Endometrium (tissue), 2 donors: ENCODE data around the gene CDH13.

Source experiments
- FAIRE-seq: peaks from 2 replicates; lab custom pipeline; 2012; peaks lifted over from hg19 to GRCh38; lab: Jason Lieb, UNC
- donor health status: control.
- donor health status: control.

CDH13 gene

DNA sequence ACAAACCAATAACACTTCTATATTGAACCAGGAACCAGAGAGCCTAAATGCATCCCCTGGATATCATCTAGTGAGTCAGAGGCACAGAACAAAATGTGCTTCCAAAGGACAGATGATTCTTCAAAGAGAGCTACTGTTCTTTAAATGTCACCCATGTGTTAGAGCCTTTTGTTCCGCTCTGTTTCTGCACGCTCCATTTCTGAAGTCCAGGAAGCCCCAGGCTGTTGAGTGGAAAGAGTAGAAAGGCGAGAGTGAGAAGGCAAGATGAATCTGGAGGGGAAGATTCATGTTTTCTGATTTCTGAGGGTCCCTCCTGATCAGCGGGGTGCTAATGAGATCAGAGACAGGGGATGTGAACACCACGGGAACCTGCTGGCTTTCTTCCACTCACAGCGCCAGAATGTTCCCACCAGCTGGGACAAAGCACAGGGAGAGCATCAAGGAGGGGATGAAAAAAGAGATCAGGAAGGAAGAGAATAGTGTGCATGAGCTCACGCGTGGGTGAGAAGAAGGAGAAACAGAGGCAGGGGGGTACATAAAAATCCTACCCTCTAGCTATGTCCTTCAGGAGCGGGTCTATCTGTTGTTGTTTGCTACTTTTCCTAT lies 621.1 kb downstream of the CDH13 start:
- no peak for FAIRE-seq

DNA sequence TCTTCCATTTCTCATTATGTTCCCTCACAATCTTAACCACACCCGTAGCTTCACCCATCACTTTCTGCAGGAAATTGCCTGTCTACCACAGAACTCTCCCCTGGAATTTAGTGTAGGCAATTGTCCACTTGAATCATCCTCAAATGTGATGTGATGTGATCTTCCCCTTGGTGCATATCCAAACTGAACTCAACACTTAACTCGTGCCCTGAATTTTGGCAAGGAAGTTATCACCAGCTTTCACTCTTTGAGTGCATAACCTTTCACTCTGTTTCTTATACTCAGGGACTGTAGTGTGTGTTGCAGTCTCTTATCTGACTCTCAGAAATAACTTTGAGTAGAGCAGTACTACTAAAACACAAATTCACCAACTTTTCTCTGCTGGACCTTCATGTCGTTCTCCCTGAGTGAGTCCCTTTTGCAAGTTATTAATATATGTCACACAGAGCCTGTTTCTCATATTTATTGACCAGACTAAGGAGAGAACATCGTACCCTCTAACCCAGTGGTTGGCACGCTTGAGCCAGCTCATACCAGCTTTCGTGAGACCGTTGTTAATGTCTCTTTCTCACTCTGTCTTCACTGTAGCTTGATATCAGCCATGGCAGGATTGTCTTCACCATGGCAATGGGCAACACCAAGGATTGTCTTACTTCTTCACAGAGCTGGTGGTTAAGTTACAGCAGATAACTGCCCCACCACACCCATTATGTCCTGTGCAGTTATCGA lies 622.1 kb downstream of the CDH13 start:
- no peak for FAIRE-seq

DNA sequence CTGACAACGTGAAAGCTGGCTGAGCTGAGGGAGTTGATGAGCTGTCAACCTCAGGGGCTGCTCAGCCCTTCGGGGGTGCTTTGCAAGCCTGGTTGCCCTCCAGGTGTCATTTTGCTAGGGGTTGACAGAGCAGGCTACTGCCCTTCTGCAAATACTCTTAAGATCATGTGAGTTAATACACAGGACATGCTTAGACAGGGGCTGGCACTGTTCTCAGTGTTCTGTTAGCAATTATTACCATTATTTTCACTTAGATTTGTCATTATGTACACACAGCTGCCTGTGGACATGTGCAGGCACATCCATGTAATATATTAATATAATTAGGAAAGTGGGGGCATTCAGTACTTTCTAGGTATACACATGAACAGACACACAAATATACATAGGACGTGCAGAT lies 626.8 kb downstream of the CDH13 start:
- FAIRE-seq = no peak

DNA sequence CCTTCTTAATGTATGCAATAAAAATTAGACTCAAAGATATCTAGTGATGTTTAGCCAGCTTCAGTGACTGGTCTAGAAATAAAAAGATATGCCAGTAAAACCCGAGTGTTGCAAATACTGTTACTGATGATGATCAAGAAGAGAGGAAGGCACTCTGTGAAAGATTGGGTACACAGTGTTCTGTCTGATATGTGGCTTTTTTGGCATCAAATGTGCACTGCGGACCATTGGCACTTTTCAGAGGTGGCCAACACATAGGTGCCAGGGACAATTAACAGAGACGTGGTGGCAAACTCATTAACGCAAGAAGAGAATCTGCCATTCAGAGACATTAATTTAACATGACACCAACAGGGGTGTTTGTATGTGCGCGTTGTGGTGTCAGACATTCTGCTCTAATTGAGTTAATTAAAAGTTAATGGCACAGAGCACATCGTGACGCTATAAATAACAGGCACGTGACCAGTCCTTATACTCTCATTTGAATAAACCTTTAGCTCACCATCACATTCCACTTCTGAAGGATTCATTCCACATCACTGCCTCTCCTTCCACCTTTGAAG lies 631.7 kb downstream of the CDH13 start:
- no peak for FAIRE-seq

DNA sequence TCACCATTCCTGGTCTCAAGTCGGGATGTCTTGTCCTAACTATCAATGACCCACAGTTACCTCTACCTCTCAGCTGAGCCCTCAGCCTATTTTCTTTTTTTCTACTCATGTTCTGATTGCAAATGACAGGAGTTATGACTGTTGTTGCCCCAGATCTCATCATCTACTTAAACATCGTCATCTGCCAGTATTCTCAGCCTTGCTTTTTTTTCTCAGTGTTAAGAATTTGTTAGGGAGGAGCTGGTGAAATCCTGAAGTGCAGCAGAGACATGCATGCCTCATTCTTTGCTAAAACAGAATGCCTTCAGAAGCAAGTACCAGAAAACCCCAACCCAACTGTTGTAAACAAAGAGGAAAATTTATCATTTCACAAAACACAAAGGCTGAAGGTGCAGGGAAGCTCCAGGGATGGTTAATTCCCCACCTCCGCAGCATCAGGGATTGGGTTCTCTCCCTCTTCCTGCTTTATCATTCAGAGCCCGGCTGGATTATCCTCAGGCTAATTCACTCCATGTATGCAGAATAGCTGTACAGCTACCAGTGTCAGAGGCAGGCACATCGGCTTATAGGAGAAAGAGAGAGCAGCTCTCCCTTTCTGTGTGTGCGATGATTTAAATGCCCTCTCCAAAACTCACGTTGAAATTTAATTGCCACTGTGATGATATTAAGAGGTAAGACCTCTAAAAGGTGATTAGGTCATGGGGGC lies 640.2 kb downstream of the CDH13 start:
- no peak for FAIRE-seq

DNA sequence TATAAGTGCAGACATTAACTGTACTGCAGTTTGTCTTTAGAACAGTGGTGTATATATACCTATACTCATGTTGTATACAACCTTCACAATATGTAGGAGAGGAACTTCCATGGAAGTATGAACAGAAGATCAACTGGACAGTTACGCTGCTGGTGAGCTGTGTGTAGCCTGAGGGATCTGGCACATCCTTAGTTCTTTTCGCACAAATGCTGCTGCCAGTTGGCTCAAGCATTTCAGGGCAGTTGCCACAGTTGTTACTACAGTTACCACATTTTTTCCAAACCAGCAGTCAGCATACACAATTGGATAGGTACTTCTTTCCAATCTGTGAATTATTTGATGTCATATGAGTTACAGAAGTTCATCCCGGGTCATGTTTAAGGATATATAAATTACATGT lies 641.4 kb downstream of the CDH13 start:
- FAIRE-seq = no peak

DNA sequence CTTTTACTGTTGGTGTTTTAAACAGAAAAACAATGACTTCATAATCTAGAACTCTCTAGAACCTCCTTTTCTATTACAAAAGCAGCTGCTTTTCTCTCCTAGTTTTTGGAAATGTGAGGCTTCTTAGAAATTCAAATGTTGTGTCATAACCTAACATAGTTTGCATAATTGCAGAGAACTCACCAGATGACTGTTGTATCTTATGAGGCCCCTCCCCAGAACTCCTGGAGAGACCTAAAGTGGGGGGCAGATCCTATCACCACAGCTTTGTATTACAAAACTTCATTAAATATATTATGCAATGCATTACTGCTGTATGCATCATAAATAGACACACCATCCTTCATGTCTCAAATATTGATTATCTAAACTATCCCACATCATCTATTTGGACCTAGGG lies 642.3 kb downstream of the CDH13 start:
- no peak for FAIRE-seq

- FAIRE-seq = no peak
Observed at GRCh38 chr16:83269541-83269940, 642.8 kb downstream of the CDH13 start.

DNA sequence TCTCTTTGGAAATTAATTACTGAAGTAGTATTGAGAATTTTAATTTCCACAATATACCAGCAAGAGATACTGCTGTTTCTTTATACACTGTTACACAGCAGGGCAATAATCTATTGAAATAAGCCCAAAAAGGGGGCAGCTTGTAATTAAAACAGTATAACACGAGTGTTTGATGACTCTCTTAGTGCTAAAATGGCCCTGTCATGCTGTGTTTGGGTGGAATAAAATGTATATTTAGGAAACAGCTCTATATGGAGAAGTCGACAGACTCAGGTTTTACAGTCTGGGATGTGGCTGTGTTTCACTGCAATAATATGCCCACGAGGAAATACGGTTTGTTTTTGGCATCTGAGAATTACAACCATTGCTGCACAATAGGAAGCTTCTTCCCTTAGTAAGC lies 643.3 kb downstream of the CDH13 start:
- FAIRE-seq = no peak

DNA sequence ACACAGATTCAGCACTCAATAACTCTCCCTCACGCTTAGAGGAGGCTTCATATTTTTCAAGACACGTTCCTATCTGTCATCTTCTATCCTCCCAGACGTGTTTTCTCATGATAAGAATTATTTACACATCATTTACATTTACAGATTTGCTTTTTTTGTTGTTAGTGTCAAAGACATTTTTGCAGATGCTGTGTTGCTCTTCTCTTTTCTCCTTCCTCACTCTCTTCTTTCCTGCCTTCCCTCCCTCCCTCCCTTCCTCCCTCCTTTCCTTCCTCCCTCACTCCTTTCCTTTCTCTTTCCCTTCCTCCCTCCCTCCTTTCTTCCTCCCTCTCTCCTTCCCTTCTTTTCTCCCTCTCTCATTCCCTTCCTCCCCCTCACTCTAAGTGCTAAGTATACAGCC lies 643.9 kb downstream of the CDH13 start:
- no peak for FAIRE-seq

GRCh38 chr16:83271123-83271522 lies 644.4 kb downstream of the CDH13 start:
- no peak for FAIRE-seq

DNA sequence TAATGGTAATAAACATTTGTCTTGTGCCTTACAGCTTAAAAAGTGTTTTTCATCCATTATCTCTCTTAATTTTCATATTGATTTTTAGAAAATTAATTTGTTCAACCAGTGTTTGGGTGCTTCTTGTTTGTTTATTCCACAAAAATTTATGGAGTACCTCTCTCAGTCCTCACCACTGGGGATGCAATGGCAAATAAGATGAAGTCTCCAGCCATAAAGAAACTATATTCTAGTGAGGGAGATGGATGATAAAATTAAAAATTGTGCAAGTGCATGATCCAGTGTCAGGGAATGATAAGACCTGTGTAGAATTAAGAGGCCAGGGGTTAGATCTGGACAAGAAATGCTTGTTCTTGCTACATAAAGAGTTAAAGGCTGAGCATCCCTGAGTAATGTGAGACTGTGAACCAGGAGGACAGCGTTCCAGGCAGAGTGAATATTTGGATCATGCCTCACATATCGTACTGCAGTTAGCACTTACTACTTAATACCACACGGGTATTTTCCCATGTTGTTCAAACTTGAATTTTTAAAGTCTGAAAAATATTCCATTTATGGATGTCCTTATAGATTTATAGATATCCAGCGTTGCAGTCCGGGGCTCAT lies 645.3 kb downstream of the CDH13 start:
- FAIRE-seq = no peak

DNA sequence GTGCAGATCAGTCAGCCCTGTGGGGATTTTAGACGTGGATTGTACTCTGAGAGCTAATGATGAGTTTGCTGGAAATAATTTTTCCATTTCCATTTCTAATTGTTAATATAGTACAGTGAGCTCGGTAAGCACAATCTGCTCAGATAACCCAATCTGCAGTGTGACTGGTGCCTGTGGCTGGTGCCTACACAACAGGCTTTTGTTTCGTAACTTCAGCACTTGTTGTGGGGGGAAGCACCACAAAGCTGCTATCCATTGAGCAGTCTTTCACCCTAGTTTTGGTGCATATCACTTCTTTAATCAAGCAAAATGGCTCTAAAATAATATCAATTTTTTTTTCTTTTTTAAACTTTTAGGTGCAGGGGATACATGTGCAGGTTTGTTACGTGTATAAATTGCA lies 646.1 kb downstream of the CDH13 start:
- no peak for FAIRE-seq

DNA sequence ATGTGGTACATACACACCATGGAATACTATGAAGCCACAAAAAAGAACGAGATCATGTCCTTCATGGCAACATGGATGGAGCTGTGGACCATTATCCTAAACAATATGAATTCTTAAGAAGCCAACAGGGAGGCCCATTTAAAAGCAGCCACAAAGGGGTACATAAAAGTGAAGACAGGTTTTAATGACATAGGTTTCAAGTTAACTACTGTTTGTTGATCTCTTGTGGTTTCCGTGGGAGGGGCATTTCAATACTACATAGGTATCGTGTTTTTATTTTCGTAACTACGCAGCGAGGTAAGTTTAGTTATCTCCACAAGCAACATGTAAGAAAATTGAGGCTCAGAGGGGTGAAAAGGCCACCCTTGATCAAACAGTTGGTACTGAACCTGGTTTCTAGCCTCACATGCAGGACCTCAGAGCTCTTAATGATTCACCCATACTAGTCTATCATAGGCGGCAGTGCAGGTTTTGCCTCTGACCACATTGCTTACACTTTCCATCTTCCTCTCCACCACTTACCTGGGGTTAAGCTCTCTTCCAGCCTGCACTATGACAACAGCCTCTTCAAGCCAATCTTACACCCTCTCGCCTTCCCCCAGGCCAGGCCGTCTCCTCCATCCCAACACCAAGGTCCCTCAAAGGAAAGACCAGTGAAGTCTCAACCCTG lies 646.9 kb downstream of the CDH13 start:
- no peak for FAIRE-seq

GRCh38 chr16:83279251-83279650 lies 652.5 kb downstream of the CDH13 start:
- no peak for FAIRE-seq

- no peak for FAIRE-seq
Observed at GRCh38 chr16:83285921-83286320, 659.2 kb downstream of the CDH13 start.

- FAIRE-seq = no peak
Observed at GRCh38 chr16:83296505-83296904, 669.7 kb downstream of the CDH13 start.

GRCh38 chr16:83298541-83298940 lies 671.8 kb downstream of the CDH13 start:
- no peak for FAIRE-seq

DNA sequence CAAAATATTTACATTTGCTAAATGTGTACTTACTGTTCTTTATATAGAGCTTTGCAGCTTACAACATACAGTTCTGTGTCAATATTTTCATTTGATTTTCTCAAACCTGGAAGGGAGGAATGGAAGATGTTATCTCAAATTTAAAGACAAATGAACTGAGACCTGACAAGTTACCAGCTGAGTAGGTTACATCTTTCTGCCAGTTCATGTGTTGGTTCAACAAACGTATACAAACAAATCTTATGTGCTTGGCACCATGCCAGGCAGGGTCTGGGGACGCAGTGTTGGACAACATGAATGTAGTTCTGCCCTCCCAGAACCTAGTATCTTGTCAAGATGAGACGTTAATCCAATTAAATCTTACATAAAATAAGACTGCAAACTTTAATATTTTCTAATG lies 673.6 kb downstream of the CDH13 start:
- FAIRE-seq = no peak

DNA sequence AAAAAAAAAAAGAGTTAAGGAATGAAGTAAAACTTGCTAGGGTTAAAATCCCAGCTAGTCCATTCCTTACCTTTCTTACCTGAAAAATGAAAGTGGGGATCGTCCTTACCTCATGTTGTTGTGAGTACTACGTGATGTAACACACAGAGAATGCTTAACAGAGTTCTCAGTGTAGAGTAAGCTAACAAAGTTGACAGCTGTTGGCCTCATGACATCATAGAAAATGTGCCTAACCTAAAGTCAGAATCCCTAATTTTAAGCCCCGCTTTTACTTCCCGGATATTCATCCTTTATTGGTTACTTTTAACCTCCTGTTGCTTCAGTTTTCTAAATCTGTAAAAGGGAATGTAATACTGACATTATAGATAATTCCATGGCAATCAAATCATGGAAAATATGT lies 675.2 kb downstream of the CDH13 start:
- no peak for FAIRE-seq

DNA sequence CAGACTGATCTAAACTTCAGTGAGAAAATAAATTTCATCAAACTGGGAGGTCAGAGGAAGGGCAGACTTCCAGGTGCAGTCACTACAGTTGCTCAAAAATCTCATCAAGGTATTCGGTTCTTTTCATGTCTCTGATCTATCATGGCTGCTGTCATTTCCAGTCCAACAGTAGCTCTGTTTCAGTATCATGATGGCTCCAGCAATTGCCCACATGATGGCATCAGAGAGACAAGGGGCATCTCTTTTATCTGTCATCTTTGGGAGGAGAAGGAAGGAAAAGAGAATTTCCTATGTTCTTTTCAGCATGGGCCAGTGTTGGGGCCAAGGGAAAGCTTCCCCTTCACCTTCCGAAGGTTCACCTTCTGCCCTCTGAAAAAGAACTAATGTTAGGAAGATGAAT lies 676.1 kb downstream of the CDH13 start:
- FAIRE-seq = no peak

DNA sequence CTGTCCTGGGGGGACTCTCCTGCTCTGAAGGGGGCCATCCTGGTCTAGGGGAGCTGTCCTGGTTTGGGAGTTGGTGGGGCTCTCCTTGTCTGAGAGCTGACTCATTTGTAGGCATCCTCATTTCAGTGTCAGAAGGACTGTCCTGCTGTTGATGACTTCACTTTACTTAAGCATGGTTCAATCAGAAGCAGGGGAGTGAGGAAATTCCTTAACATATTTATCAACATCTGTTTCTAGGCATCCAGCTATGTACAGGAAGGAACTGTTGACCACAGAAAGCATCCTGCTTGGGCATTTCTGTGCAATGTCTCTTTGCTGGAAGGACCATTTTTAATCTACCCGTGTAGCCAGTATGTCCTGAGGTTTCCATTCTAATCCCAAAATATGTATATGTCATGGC lies 678.3 kb downstream of the CDH13 start:
- FAIRE-seq = no peak
